GM21367 (cell line): ENCODE measurements around the gene KRTAP9-9.
"Not testable (repeated sequence)": the region's sequence is repeated elsewhere in the genome, so short reads cannot be mapped to it uniquely, and the experiment has no call there.

Source experiments
- ATAC-seq: cut with Tn5 transposase; IDR thresholded peaks from one replicate; pipeline ENCODE4 v1.9.1; 2021; ENCODE audit not compliant: unreplicated experiment

KRTAP9-9 gene

GRCh38 chr17:41255381-41256290 lies at the start of gene KRTAP9-9:
KRTAP9-9 (plus strand) TSS chr17:41255384.
- ATAC-seq: not testable (repeated sequence)

DNA sequence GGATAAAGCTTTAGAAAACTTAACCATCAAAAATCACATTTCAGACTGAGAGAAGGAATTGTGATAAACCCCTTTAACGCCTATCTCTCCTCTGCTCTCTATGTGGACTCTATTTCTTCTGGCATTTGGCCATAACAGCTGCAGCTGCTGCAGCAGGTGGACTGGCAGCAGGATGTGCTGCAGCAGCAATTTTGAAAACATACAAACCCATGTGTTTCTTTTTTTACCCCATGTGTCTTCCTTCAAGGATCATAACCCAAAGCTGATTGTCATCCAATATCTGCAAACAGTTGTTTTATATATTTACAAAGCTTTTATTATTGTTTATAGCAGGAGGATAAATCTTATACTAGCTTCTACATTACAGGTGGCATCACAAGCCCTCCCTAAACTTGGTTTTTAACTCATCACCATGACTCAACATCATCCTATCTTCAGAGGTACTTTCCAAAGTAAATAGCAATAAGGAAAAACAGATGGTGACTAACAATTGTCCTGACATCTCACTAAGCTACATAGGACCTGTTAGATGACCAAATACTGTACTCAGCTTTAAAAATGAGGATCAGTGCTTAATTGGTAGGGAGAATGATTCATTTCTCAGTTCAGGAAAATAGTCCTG lies 43.2 kb upstream of the KRTAP9-9 start:
- ATAC-seq: no peak

GRCh38 chr17:41212524-41213169 lies 42.5 kb upstream of the KRTAP9-9 start:
- no peak for ATAC-seq

- no peak for ATAC-seq
Observed at GRCh38 chr17:41215681-41216080, 39.5 kb upstream of the KRTAP9-9 start.

- no peak for ATAC-seq
Observed at GRCh38 chr17:41223821-41224220, 31.4 kb upstream of the KRTAP9-9 start.

GRCh38 chr17:41226051-41226450 lies 29.1 kb upstream of the KRTAP9-9 start:
- ATAC-seq: no peak

GRCh38 chr17:41226598-41227095 lies 28.5 kb upstream of the KRTAP9-9 start, which contains the start of gene KRTAP9-2:
KRTAP9-2 (plus strand) TSS chr17:41226648; CDS start chr17:41226655, 7 bp downstream.
- not testable (repeated sequence) for ATAC-seq

- ATAC-seq: no peak
Observed at GRCh38 chr17:41230094-41230493, 25.1 kb upstream of the KRTAP9-9 start.

- no peak for ATAC-seq
Observed at GRCh38 chr17:41231731-41232130, 23.5 kb upstream of the KRTAP9-9 start.

DNA sequence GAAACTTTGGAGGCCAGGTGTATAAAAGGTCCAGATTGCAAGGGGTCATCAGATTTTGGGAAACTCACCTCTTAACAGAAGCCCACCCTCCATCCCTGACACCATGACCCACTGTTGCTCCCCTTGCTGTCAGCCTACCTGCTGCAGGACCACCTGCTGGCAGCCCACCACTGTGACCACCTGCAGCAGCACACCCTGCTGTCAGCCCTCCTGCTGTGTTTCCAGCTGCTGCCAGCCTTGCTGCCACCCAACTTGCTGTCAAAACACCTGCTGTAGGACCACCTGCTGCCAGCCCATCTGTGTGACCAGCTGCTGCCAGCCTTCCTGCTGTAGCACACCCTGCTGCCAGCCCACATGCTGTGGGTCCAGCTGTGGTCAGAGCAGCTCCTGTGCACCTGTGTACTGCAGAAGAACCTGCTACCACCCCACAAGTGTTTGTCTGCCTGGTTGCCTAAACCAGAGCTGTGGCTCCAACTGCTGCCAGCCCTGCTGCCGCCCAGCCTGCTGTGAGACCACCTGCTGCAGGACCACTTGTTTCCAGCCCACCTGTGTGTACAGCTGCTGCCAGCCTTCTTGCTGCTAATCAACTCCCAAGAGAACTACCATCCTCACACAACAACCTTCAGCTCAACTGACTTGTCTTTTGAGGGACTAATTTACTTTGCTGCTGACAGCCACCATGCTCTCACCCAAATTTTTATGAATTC lies 22.6 kb upstream of the KRTAP9-9 start, which contains the start of gene KRTAP9-3:
TSS of gene KRTAP9-3 (plus strand) at position 51 of the 707 bp plus-strand sequence. CDS start at position 104, 53 bp downstream.
- ATAC-seq: not testable (repeated sequence)

DNA sequence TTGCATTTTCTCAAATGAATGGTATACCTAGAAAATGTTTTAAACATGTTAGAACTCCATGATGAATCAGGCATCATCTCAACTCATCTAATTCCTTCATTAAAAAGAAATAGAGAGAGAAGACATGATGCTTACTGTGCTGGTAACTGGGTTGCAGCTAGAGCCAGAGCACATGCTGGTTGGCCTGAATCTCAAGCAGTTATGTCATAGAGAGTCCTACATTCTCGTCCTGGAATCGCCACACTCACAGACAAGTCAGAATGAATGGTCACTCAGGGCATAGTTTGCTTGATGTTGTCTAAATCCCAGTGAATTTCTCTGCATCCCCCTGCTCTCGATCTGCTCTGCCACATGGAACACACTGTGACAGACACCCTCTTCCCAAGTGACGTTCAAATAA lies 18.1 kb upstream of the KRTAP9-9 start:
- not testable (repeated sequence) for ATAC-seq

- ATAC-seq: not testable (repeated sequence)
Observed at GRCh38 chr17:41237949-41238437, 17.2 kb upstream of the KRTAP9-9 start, which contains the start of gene KRTAP9-8. KRTAP9-8 (plus strand) TSS chr17:41237999; CDS start chr17:41238052, 53 bp downstream.

DNA sequence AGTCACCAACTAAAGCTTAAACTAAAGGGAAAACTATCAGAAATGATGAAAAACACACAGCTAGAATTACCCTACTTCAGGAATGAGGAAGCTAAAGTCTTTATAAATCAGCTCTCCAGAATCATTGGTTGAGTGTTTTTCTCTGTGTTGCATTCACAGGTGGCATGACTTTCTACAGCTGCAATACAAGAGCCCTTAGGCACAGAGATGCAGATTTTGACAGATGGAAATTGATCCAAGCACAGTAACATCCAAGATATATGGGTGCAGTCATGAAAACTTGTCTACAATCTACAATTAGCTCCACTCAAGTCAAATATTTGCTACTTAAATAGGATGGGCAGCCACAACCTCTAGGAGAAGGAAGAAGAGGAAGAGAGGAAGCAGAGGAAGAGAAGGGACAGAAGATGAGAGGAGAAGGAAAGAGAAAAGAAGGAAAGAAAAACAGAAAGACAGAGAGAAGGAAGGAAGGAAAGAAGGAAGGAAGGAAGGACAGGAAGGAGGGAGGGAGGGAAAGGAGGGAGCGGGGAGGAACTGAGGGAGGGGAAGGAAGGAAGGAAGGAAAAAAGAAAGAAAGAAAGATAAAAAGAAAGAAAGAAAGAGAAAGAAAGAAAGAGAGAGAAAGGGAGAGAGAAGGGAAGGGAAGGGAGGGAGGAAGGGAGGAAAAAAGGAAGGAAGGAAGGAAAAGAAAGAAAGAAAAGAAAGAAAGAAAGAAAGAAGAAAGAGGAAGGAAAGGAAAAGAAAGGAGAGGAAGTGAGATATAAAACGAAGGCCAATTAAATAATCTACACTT lies 8.0 kb upstream of the KRTAP9-9 start:
- not testable (repeated sequence) for ATAC-seq

DNA sequence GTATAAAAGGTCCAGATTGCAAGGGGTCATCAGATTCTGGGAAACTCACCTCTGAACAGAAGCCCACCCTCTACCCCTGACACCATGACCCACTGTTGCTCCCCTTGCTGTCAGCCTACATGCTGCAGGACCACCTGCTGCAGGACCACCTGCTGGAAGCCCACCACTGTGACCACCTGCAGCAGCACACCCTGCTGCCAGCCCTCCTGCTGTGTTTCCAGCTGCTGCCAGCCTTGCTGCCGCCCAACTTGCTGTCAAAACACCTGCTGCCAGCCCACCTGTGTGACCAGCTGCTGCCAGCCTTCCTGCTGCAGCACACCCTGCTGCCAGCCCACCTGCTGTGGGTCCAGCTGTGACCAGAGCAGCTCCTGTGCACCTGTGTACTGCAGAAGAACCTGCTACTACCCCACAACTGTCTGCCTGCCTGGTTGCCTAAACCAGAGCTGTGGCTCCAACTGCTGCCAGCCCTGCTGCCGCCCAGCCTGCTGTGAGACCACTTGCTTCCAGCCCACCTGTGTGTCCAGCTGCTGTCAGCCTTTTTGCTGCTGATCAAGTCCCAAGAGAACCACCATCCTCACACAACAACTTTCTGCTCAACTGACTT lies 5.4 kb upstream of the KRTAP9-9 start, which contains the start of gene KRTAP9-4:
TSS of gene KRTAP9-4 (plus strand) at position 51 of the 604 bp plus-strand sequence. CDS start at position 85, 34 bp downstream.
- not testable (repeated sequence) for ATAC-seq

GRCh38 chr17:41251261-41251660 lies 3.9 kb upstream of the KRTAP9-9 start:
- ATAC-seq: no peak

DNA sequence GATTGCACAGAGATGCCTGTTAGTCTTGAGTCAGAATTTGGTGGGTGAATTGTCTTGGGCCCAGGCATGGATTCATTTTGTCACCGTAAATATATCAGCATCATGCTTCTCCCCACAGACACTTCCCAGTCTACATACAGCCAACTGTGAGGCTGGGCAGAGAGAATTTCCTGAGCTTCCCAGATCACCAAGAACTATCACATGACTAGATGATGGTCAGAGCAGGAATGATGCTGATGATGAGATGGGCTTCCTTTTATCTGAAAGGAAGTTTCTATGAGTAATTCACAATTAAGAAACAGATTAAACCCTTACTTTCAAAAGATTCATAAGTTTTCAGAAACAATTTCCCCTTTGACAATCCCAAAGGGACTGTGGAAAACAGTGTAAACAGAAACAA lies 323 bp upstream of the KRTAP9-9 start:
- no peak for ATAC-seq

GRCh38 chr17:41256291-41256685 lies 1.1 kb downstream of the KRTAP9-9 start:
- no peak for ATAC-seq

- ATAC-seq: no peak
Observed at GRCh38 chr17:41258406-41258805, 3.2 kb downstream of the KRTAP9-9 start.

DNA sequence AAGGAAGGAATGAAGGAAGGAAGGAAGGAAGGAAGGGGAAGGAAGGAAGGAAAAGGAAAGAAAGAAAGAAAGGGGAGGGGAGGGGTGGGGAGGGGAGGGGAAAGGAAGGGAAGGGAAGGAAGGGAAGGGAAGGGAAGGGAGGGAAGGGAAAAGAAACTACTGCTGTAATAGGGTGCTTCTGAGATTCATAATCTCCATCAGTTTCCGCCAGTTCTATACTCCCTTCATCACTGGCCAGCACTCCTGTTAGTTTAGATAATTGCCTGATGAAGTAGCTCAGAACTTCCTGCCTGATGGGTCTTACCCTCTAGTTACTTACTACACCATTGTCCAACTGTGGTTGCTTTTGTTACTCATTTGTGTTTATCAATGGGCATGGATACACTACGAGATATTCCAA lies 8.0 kb downstream of the KRTAP9-9 start:
- no peak for ATAC-seq
